Lung (tissue), 16 donors: ENCODE measurements around the gene UBL5. TPM values are rescaled to one million over a fixed set of nuclear protein-coding genes. Genes with fewer than 3 reads are reported as not detected.
"Not testable (repeated sequence)": the region's sequence is repeated elsewhere in the genome, so short reads cannot be mapped to it uniquely, and the experiment has no call there.

Experiments
- ATAC-seq: fragments of 200-7000 bp; cut with Tn5 transposase; one replicate; pipeline ENCODE4 v1.9.1; 2020; ENCODE audit warnings: moderate number of reproducible peaks; ENCODE audit not compliant: insufficient read depth, low FRiP score
- DNase-seq, 3 donors: peaks; one replicate each; pipeline ENCODE4 v3.0.0-alpha.2; 2013 to 2017
- H3K27ac ChIP-seq, 2 donors: one replicate each; pipeline ENCODE4 v1.5.1; 2013; ENCODE audit warnings: mild to moderate bottlenecking in 2 of 2, moderate library complexity in 2 of 2, control low read depth in 1 of 2, inconsistent platforms in 1 of 2, low read depth in 1 of 2, low read length in 1 of 2
- H3K27me3 ChIP-seq, 3 donors: one replicate each; pipeline ENCODE4 v1.5.1; 2013; ENCODE audit warnings: low read length in 2 of 3; ENCODE audit not compliant: control insufficient read depth in 3 of 3, insufficient read depth in 3 of 3
- H3K36me3 ChIP-seq, 4 donors: one replicate each; pipeline ENCODE4 v1.5.1; 2013; ENCODE audit warnings: low read length in 4 of 4, mild to moderate bottlenecking in 1 of 4, moderate library complexity in 1 of 4; ENCODE audit not compliant: control insufficient read depth in 4 of 4, insufficient read depth in 4 of 4
- H3K4me1 ChIP-seq, 5 donors: one replicate each; pipeline ENCODE4 v1.5.1; 2013; ENCODE audit warnings: low read length in 5 of 5, mild to moderate bottlenecking in 2 of 5, moderate library complexity in 1 of 5; ENCODE audit not compliant: control insufficient read depth in 5 of 5, insufficient read depth in 5 of 5
- H3K4me3 ChIP-seq: one replicate; pipeline ENCODE4 v1.5.1; 2013; ENCODE audit warnings: mild to moderate bottlenecking, control low read depth, moderate library complexity
- H3K9ac ChIP-seq, 2 donors: one replicate each; pipeline ENCODE4 v1.5.1; 2013; ENCODE audit warnings: low read length in 2 of 2, control low read depth in 1 of 2; ENCODE audit not compliant: insufficient read depth in 1 of 2
- H3K9me3 ChIP-seq, 4 donors: one replicate each; pipeline ENCODE4 v1.5.1; 2013; ENCODE audit warnings: low read length in 3 of 4, mild to moderate bottlenecking in 1 of 4, moderate library complexity in 1 of 4; ENCODE audit not compliant: control insufficient read depth in 4 of 4, insufficient read depth in 3 of 4
- CTCF ChIP-seq: IDR thresholded peaks from 2 replicates; pipeline ENCODE4 v1.5.1; 2012; ENCODE audit warnings: mild to moderate bottlenecking; ENCODE audit errors: control extremely low read depth, extremely low read depth
- WGBS, 2 donors: extraction: QIAGEN DNeasy Blood & Tissue Kit; methylation state at CpG; one replicate each; pipeline ENCODE4 v1.1.7; 2013; 5-methylcytosine and 5-hydroxymethylcytosine counted together
- long read RNA-seq, 5 donors: transcript quantifications; one replicate each; lab custom pipeline, GENCODE V29; 2026
- polyA plus RNA-seq, 2 donors: library from polyadenylated mRNA; stranded (reverse); fragments of 200-250 nt; gene quantifications; one replicate each; pipeline ENCODE4 v1.2.1, GENCODE V29; 2013
- total RNA-seq, 2 donors: library from RNA; depleted of rRNA in 1 of 2; stranded (reverse); fragments of >200 nt in 1 of 2; gene quantifications; one replicate each; pipeline ENCODE4 v1.2.1, GENCODE V29; 2014 to 2021
- donor health status: control.
- donor health status: control.
- donor health status: Bipolar disorder and iron deficiency.
- donor health status: healthy.
- donor health status: DM: yes; HTN: yes; CAD: no.

The UBL5 gene
- total RNA-seq (100 to 1,000 TPM; 102 to 262 TPM), polyA plus RNA-seq (1,000 to 10,000 TPM in 1 of 2 donors, 100 to 1,000 TPM in 1; 611 to 1,378 TPM)
- long read RNA-seq, donor 1, transcript UBL5-202 (5 exons, 432 nt) = major isoform, 208 of 284 reads
- long read RNA-seq, donor 1, transcript UBL5-201 (5 exons, 513 nt) = minor isoform, 21 of 284 reads
- long read RNA-seq, donor 1, partial matches to known transcripts = 48 of 284 reads
- long read RNA-seq, donor 1, other reads (novel, unspliced or antisense) = 5 of 284 reads
- long read RNA-seq, donor 2, transcript UBL5-201 (5 exons, 513 nt) = minor isoform, 14 of 191 reads
- long read RNA-seq, donor 2, transcript UBL5-202 (5 exons, 432 nt) = major isoform, 139 of 191 reads
- long read RNA-seq, donor 2, partial matches to known transcripts = 35 of 191 reads
- long read RNA-seq, donor 2, other reads (novel, unspliced or antisense) = 0 of 191 reads
- long read RNA-seq, donor 3, transcript UBL5-201 (5 exons, 513 nt) = minor isoform, 9 of 152 reads
- long read RNA-seq, donor 3, transcript UBL5-202 (5 exons, 432 nt) = major isoform, 115 of 152 reads
- long read RNA-seq, donor 3, partial matches to known transcripts = 25 of 152 reads
- long read RNA-seq, donor 3, other reads (novel, unspliced or antisense) = 0 of 152 reads
- long read RNA-seq, donor 4, transcript UBL5-201 (5 exons, 513 nt) = minor isoform, 12 of 151 reads
- long read RNA-seq, donor 4, transcript UBL5-202 (5 exons, 432 nt) = major isoform, 109 of 151 reads
- long read RNA-seq, donor 4, partial matches to known transcripts = 28 of 151 reads
- long read RNA-seq, donor 4, other reads (novel, unspliced or antisense) = 0 of 151 reads
- long read RNA-seq, donor 5, transcript UBL5-201 (5 exons, 513 nt) = minor isoform, 34 of 351 reads
- long read RNA-seq, donor 5, transcript UBL5-205 (4 exons, 1,450 nt) = minor isoform, 5 of 351 reads
- long read RNA-seq, donor 5, transcript UBL5-202 (5 exons, 432 nt) = major isoform, 256 of 351 reads
- long read RNA-seq, donor 5, partial matches to known transcripts = 50 of 351 reads
- long read RNA-seq, donor 5, other reads (novel, unspliced or antisense) = 5 of 351 reads

GRCh38 chr19:9827289-9828238 is at the start of gene UBL5:
Gene UBL5, plus strand, starts transcription at chr19:9827918. Its CDS starts 420 bp downstream, at chr19:9828338.
- Histone ChIP-seq H3K27ac (peak within 1 kb of the TSS; percentile 58 to 92), H3K4me3 (peak within 1 kb of the TSS; percentile 99), H3K9ac (peak within 1 kb of the TSS; percentile 69 to 81), H3K4me1 (peaks cover 4 to 12% (median 9%) of the 10 kb centered on the region in 5 donors), H3K36me3 (peaks cover 0 to 15% (median 9%) of the 10 kb centered on the region in 4 donors), H3K9me3 (no peaks in the 10 kb centered on the region), H3K27me3 (no peaks in the 10 kb centered on the region)
- 0 to 1% methylated on average over 51 to 62 of the region's 62 CpGs for WGBS, 2 donors
- DNase-seq (peak; percentile 88 to 94 (median 89)), ATAC-seq (peak; percentile 97)
- TF ChIP-seq CTCF = no peak

- WGBS, 2 donors = 85 to 90% methylated on average over 2 of the region's 2 CpGs
Observed at GRCh38 chr19:9782338-9782737, 45.4 kb upstream of the UBL5 start.

GRCh38 chr19:9784163-9784496 is 43.6 kb upstream of the UBL5 start:
- H3K27ac ChIP-seq, H3K4me3 ChIP-seq: not testable (repeated sequence)
- H3K9ac ChIP-seq = peak overlapping the region in 1 of 2 donors; percentile 62

More at GRCh38 chr19:9782338-9782737, 45.4 kb upstream of the UBL5 start:
- DNase-seq (no peak), ATAC-seq (no peak)
- Histone ChIP-seq H3K9me3 (no peaks in the 10 kb centered on the region), H3K9ac (no peak overlapping the region), H3K4me1 (peaks cover 0 to 12% (median 3%) of the 10 kb centered on the region in 5 donors), H3K36me3 (no peaks in the 10 kb centered on the region), H3K27me3 (no peaks in the 10 kb centered on the region), H3K27ac (no peak overlapping the region), H3K4me3 (no peak overlapping the region)
- no peak for TF ChIP-seq CTCF

More at GRCh38 chr19:9784163-9784496, 43.6 kb upstream of the UBL5 start:
- H3K9me3 ChIP-seq, H3K36me3 ChIP-seq, H3K27me3 ChIP-seq, ATAC-seq, DNase-seq: not testable (repeated sequence)
- WGBS, 2 donors = 88 to 90% methylated on average over 6 of the region's 6 CpGs
- H3K4me1 ChIP-seq = peaks cover 0 to 18% (median 3%) of the 10 kb centered on the region in 5 donors
